Measurements from ENCODE around the gene RAB12. TPM values are rescaled to one million over a fixed set of nuclear protein-coding genes. Genes with fewer than 3 reads are reported as not detected.

Gene RAB12
- total RNA-seq, 2 experiments from 2014 or later, result 20.1 to 20.3 TPM

- Mint-ChIP-seq H3K27ac (no peak overlapping the region), H3K36me3 (ENCODE audit: low read depth) (no peaks in the 10 kb centered on the region), H3K4me3 (no peak overlapping the region), H3K9me3 (no peaks in the 10 kb centered on the region), H3K27me3 (peaks cover 34% of the 10 kb centered on the region), H3K4me1 (ENCODE audit: low read depth) (peaks cover 9% of the 10 kb centered on the region)
- POLR2A ChIA-PET, result no interaction called here
- no peaks in the 10 kb centered on the region for H3K9me3 ChIP-seq (ENCODE audit: control insufficient read depth in 1 of 2, insufficient read depth in 1 of 2, low read length in 2 of 2)
- CTCF ChIA-PET, result no interaction called here
- no peaks in the 10 kb centered on the region for H3K27me3 ChIP-seq (ENCODE audit: control insufficient read depth in 1 of 2, insufficient read depth in 2 of 2, low read length in 2 of 2)
- no peak overlapping the region for H3K27ac ChIP-seq (ENCODE audit: low read depth in 1 of 2, low read length in 2 of 2)
- H3K4me1 ChIP-seq (ENCODE audit: insufficient read depth, low read length), result no peaks in the 10 kb centered on the region
- H3K36me3 ChIP-seq (ENCODE audit: insufficient read depth, low read length), result no peaks in the 10 kb centered on the region
- ATAC-seq (ENCODE audit: poor library complexity) (no peak), DNase-seq (no peak)
- TF ChIP-seq CTCF (IDR thresholded peaks at IDR 0.05), result no peak
- intact Hi-C loops (cut with DNase I, micrococcal nuclease), result no loop called here
- H3K4me3 ChIP-seq (ENCODE audit: low read length), result no peak overlapping the region
Observed at GRCh38 chr18:8602557-8602956, 6.7 kb upstream of the RAB12 start.

- Histone ChIP-seq H3K4me1 (ENCODE audit: insufficient read depth, low read length) (peaks cover 7% of the 10 kb centered on the region), H3K27ac (ENCODE audit: low read depth in 1 of 2, low read length in 2 of 2) (no peak overlapping the region)
- H3K27ac Mint-ChIP-seq, result no peak overlapping the region
Observed at GRCh38 chr18:8603663-8604520, 5.3 kb upstream of the RAB12 start.

GRCh38 chr18:8605974-8606373 is 3.3 kb upstream of the RAB12 start:
- H3K4me1 ChIP-seq (ENCODE audit: insufficient read depth, low read length), result peaks cover 18% of the 10 kb centered on the region
- Mint-ChIP-seq H3K9me3 (no peaks in the 10 kb centered on the region), H3K4me1 (ENCODE audit: low read depth) (peaks cover 31% of the 10 kb centered on the region), H3K4me3 (peak overlapping the region; percentile 44), H3K36me3 (ENCODE audit: low read depth) (peaks cover 14% of the 10 kb centered on the region), H3K27ac (no peak overlapping the region), H3K27me3 (peaks cover 29% of the 10 kb centered on the region)
- H3K27me3 ChIP-seq (ENCODE audit: control insufficient read depth in 1 of 2, insufficient read depth in 2 of 2, low read length in 2 of 2), result no peaks in the 10 kb centered on the region
- POLR2A ChIA-PET, result no interaction called here
- intact Hi-C loops (cut with DNase I, micrococcal nuclease), result loop anchor here in 1 of 2 experiments (5.0 kb wide), 2 partner anchors 1039 to 1921 kb away; partner anchors contain the start of genes NAPG and PTPRM
- no peaks in the 10 kb centered on the region for H3K36me3 ChIP-seq (ENCODE audit: insufficient read depth, low read length)
- no peak overlapping the region for H3K4me3 ChIP-seq (ENCODE audit: low read length)
- CTCF ChIA-PET, result no interaction called here
- no peak overlapping the region for H3K27ac ChIP-seq (ENCODE audit: low read depth in 1 of 2, low read length in 2 of 2)
- DNase-seq (no peak), ATAC-seq (ENCODE audit: poor library complexity) (no peak)
- H3K9me3 ChIP-seq (ENCODE audit: control insufficient read depth in 1 of 2, insufficient read depth in 1 of 2, low read length in 2 of 2), result no peaks in the 10 kb centered on the region
- TF ChIP-seq CTCF (IDR thresholded peaks at IDR 0.05), result no peak

More at GRCh38 chr18:8603663-8604520, 5.3 kb upstream of the RAB12 start:
- H3K9me3 ChIP-seq (ENCODE audit: control insufficient read depth in 1 of 2, insufficient read depth in 1 of 2, low read length in 2 of 2), result no peaks in the 10 kb centered on the region
- Mint-ChIP-seq H3K9me3 (no peaks in the 10 kb centered on the region), H3K27me3 (peaks cover 29% of the 10 kb centered on the region), H3K4me3 (peak overlapping the region; percentile 67), H3K4me1 (ENCODE audit: low read depth) (peaks cover 22% of the 10 kb centered on the region), H3K36me3 (ENCODE audit: low read depth) (peaks cover 6% of the 10 kb centered on the region)
- peak overlapping the region; percentile 43 for H3K4me3 ChIP-seq (ENCODE audit: low read length)
- ATAC-seq (ENCODE audit: poor library complexity) (no peak), DNase-seq (no peak)
- POLR2A ChIA-PET, result no interaction called here
- intact Hi-C loops (cut with DNase I, micrococcal nuclease), result no loop called here
- H3K36me3 ChIP-seq (ENCODE audit: insufficient read depth, low read length), result no peaks in the 10 kb centered on the region
- no peak for TF ChIP-seq CTCF (IDR thresholded peaks at IDR 0.05)
- CTCF ChIA-PET, result no interaction called here
- no peaks in the 10 kb centered on the region for H3K27me3 ChIP-seq (ENCODE audit: control insufficient read depth in 1 of 2, insufficient read depth in 2 of 2, low read length in 2 of 2)
